Stimulated activated naive B cell treated with anti-CD40 and anti-IgM and Interleukin-4, amounts not matched to agents 10 μg/mL and 1 μg/mL and 100 μg/mL, for 72 hours (primary cell): ENCODE results near the gene CCDC148.

Experiments used
- ATAC-seq, 2 donors: fragments of 150-1000 bp; cut with Tn5 transposase; replicated peaks; 2 replicates each; pipeline ENCODE4 v1.10.0; 2021; ENCODE audit warnings: moderate library complexity in 1 of 2
- DNase-seq: peaks from one replicate; pipeline ENCODE4 v3.0.0; 2021
- H3K27ac Mint-ChIP-seq: one replicate; pipeline ENCODE4 v1.8.0; 2022; ENCODE audit warnings: mild to moderate bottlenecking, mixed read lengths
- H3K27me3 Mint-ChIP-seq, 2 donors: one replicate each; pipeline ENCODE4 v1.8.0; 2022; ENCODE audit warnings: mixed read lengths in 2 of 2
- H3K36me3 Mint-ChIP-seq, 2 donors: one replicate each; pipeline ENCODE4 v1.8.0; 2022; ENCODE audit warnings: mixed read lengths in 2 of 2, mild to moderate bottlenecking in 1 of 2
- H3K4me1 Mint-ChIP-seq, 2 donors: one replicate each; pipeline ENCODE4 v1.8.0; 2022; ENCODE audit warnings: mixed read lengths in 2 of 2, mild to moderate bottlenecking in 1 of 2
- H3K4me3 Mint-ChIP-seq, 2 donors: one replicate each; pipeline ENCODE4 v1.8.0; 2022; ENCODE audit warnings: mild to moderate bottlenecking in 2 of 2, mixed read lengths in 2 of 2, moderate library complexity in 1 of 2
- H3K9me3 Mint-ChIP-seq, 2 donors: one replicate each; pipeline ENCODE4 v1.8.0; 2022; ENCODE audit warnings: mixed read lengths in 2 of 2, mild to moderate bottlenecking in 1 of 2

Gene CCDC148

DNA sequence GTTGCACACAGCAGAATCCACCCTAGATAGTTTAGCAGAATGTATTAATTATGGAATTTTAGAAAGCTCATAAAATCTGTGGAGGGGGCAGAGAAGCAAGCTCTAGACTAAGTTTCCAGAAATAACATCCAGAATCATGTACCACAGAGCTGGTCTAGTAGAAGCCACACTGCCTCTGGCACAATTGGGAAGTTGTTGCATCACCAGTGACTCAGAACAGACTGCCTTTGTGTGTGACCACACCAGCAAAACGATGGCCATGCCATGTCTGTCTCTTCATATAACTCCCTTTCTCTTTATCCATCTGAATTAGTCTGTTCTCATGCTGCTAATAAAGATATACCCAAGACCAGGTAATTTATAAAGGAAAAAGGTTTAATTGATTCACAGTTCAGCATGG, 158.9 kb downstream of the CCDC148 start:
- Mint-ChIP-seq H3K36me3 (no peaks in the 10 kb centered on the region), H3K27me3 (no peaks in the 10 kb centered on the region), H3K4me1 (no peaks in the 10 kb centered on the region), H3K27ac (no peak overlapping the region), H3K9me3 (no peaks in the 10 kb centered on the region), H3K4me3 (no peak overlapping the region)
- DNase-seq = no peak
- no peak for ATAC-seq

GRCh38 chr2:158297120-158297519, 159.4 kb downstream of the CCDC148 start:
- Mint-ChIP-seq H3K4me3 (no peak overlapping the region), H3K4me1 (no peaks in the 10 kb centered on the region), H3K27ac (no peak overlapping the region), H3K9me3 (no peaks in the 10 kb centered on the region), H3K36me3 (no peaks in the 10 kb centered on the region), H3K27me3 (no peaks in the 10 kb centered on the region)
- ATAC-seq (no peak), DNase-seq (no peak)

- Mint-ChIP-seq H3K4me3 (no peak overlapping the region), H3K27ac (no peak overlapping the region), H3K36me3 (no peaks in the 10 kb centered on the region), H3K4me1 (no peaks in the 10 kb centered on the region), H3K9me3 (no peaks in the 10 kb centered on the region), H3K27me3 (no peaks in the 10 kb centered on the region)
- DNase-seq (no peak), ATAC-seq (no peak)
Measured at GRCh38 chr2:158293722-158294121, 162.8 kb downstream of the CCDC148 start.

GRCh38 chr2:158291544-158292180, 164.9 kb downstream of the CCDC148 start:
- Mint-ChIP-seq H3K36me3 (no peaks in the 10 kb centered on the region), H3K4me1 (no peaks in the 10 kb centered on the region), H3K27me3 (peaks cover 0 to 1% of the 10 kb centered on the region in 2 donors), H3K27ac (no peak overlapping the region), H3K4me3 (no peak overlapping the region), H3K9me3 (peaks cover 7% of the 10 kb centered on the region in 2 donors)
- DNase-seq (no peak), ATAC-seq (no peak)

DNA sequence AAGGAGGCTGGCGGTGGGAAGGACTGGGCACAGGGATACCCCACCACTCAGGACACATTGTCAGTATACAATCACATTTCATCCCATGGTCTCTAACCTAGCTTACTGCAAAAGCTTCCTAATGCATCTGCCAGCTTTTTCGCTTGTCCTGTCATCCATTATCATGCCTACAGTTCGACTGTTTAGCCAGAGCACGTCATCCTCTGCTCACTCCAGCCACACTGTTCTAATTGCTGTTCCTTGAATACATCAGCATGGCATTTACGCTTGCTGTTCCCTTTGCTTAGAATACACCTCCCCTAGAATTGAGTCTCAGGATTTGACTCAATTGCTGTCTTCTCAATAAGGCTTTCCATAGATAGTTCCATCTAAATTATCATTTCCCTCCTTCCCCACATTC, 166.3 kb downstream of the CCDC148 start:
- no peak overlapping the region for H3K4me3 Mint-ChIP-seq
- peaks cover 0 to 6% of the 10 kb centered on the region in 2 donors for H3K27me3 Mint-ChIP-seq
- DNase-seq (no peak), ATAC-seq (no peak)
- no peaks in the 10 kb centered on the region for H3K4me1 Mint-ChIP-seq
- no peaks in the 10 kb centered on the region for H3K36me3 Mint-ChIP-seq
- H3K9me3 Mint-ChIP-seq = peaks cover 9 to 11% of the 10 kb centered on the region in 2 donors
- no peak overlapping the region for H3K27ac Mint-ChIP-seq

DNA sequence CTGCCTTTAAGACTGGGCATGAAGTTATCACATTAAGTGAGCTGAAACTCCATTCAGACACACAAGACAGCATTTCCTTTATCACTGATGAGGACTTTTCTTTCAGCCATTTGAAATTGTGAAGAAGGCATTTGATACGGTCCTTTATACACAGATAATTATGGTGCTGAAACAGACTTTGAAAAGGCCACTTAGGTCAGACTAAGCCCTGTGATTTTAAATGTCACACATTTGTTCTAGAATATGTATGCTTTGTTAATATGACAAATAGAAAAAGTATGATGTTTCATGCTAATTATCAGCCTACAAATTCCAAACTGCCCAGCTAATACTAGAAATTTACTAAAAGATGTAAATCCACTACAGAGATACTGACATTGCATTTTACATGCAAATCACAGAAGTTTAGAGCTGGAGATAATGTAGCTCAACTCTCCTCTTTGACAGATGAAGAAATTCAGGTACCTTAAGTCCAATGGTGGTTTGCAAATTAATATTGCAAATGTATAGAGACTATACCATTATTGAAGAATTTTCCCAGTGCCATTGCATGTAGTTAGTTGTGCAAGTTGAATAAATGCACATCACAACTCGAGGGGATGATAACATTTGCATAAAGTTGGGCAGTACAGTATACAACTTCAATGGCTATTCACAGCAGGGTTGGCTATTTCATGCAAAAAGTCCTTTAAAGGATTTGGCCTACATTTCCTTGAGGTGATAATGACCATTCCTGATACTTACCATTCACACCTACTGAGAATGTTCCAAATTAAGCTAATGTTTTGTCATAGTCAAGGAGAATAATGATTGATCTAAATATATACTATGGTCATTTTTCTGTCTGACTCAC, 179.7 kb downstream of the CCDC148 start:
- ATAC-seq = no peak
- no peak overlapping the region for H3K4me3 Mint-ChIP-seq

GRCh38 chr2:158273791-158274190, 182.8 kb downstream of the CCDC148 start:
- H3K4me1 Mint-ChIP-seq = no peaks in the 10 kb centered on the region

More for the DNA sequence above, 179.7 kb downstream of the CCDC148 start:
- Mint-ChIP-seq H3K9me3 (no peaks in the 10 kb centered on the region), H3K4me1 (no peaks in the 10 kb centered on the region), H3K27me3 (peaks cover 0 to 11% of the 10 kb centered on the region in 2 donors), H3K36me3 (peaks cover 0 to 1% of the 10 kb centered on the region in 2 donors), H3K27ac (no peak overlapping the region)
- DNase-seq = no peak

DNA sequence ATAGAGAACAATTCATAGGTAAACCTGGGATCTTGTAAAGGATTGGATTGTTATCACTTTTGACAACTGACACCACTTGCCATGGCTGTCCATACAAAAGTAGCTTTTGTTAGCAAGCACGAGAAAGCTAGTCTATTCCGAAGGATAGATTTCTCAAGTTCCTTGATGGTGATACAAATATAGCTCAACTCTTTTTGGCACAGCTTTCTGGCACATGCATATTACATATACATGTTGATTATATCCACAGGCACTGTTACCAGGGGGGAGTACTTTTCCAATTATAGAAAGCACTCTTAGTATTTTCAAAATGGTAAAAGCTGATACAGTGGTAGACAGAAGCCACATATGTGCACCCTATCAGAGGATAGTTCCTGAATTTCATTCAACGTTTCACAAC, 186.0 kb downstream of the CCDC148 start:
- no peaks in the 10 kb centered on the region for H3K36me3 Mint-ChIP-seq
- peaks cover 1 to 5% of the 10 kb centered on the region in 2 donors for H3K9me3 Mint-ChIP-seq
- H3K27me3 Mint-ChIP-seq = peaks cover 0 to 6% of the 10 kb centered on the region in 2 donors
- DNase-seq = no peak
- H3K4me1 Mint-ChIP-seq = peaks cover 0 to 4% of the 10 kb centered on the region in 2 donors
- H3K27ac Mint-ChIP-seq = no peak overlapping the region
- ATAC-seq = no peak
- no peak overlapping the region for H3K4me3 Mint-ChIP-seq

More at GRCh38 chr2:158273791-158274190, 182.8 kb downstream of the CCDC148 start:
- DNase-seq (no peak), ATAC-seq (no peak)
- H3K4me3 Mint-ChIP-seq = no peak overlapping the region
- H3K27ac Mint-ChIP-seq = no peak overlapping the region
- no peaks in the 10 kb centered on the region for H3K36me3 Mint-ChIP-seq
- H3K9me3 Mint-ChIP-seq = peaks cover 1 to 5% of the 10 kb centered on the region in 2 donors
- H3K27me3 Mint-ChIP-seq = peaks cover 0 to 6% of the 10 kb centered on the region in 2 donors

- peaks cover 0 to 4% of the 10 kb centered on the region in 2 donors for H3K4me1 Mint-ChIP-seq
- H3K27ac Mint-ChIP-seq = no peak overlapping the region
- H3K4me3 Mint-ChIP-seq = no peak overlapping the region
- H3K27me3 Mint-ChIP-seq = peaks cover 0 to 6% of the 10 kb centered on the region in 2 donors
- no peaks in the 10 kb centered on the region for H3K36me3 Mint-ChIP-seq
- ATAC-seq (no peak), DNase-seq (no peak)
- peaks cover 1 to 5% of the 10 kb centered on the region in 2 donors for H3K9me3 Mint-ChIP-seq
Measured at GRCh38 chr2:158269143-158269542, 187.4 kb downstream of the CCDC148 start.

GRCh38 chr2:158266111-158266510, 190.4 kb downstream of the CCDC148 start:
- Mint-ChIP-seq H3K4me1 (peaks cover 0 to 4% of the 10 kb centered on the region in 2 donors), H3K27ac (no peak overlapping the region), H3K4me3 (no peak overlapping the region), H3K36me3 (no peaks in the 10 kb centered on the region), H3K27me3 (peaks cover 0 to 5% of the 10 kb centered on the region in 2 donors), H3K9me3 (peaks cover 5 to 7% of the 10 kb centered on the region in 2 donors)
- no peak for DNase-seq
- no peak for ATAC-seq

DNA sequence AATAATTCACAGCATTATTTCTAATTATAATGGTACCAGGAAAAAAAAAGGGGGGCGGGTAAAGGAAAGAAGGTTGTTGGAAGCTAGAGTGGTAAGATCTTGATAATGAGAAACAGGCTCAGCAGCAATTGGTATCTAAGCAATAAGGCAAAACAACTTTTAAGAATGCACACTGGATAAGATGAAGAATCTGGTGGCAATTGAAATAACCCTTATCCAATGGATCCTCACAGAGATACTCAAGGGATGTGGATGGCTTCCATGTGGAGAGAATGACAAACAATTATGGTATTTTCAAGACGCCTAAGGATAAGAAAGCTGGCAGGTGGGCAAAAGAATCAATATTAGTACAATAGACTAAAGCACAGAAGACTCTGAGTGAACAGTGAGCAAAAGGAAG, 201.3 kb downstream of the CCDC148 start:
- no peak overlapping the region for H3K27ac Mint-ChIP-seq
- H3K4me3 Mint-ChIP-seq = no peak overlapping the region
- DNase-seq (no peak), ATAC-seq (no peak)
- no peaks in the 10 kb centered on the region for H3K36me3 Mint-ChIP-seq
- H3K27me3 Mint-ChIP-seq = peaks cover 7 to 9% of the 10 kb centered on the region in 2 donors
- H3K9me3 Mint-ChIP-seq = no peaks in the 10 kb centered on the region
- H3K4me1 Mint-ChIP-seq = peaks cover 2 to 4% of the 10 kb centered on the region in 2 donors

- DNase-seq (no peak), ATAC-seq (peak in 1 of 2 donors; percentile 42)
- no peak overlapping the region for H3K27ac Mint-ChIP-seq
- no peak overlapping the region for H3K4me3 Mint-ChIP-seq
- H3K4me1 Mint-ChIP-seq = peaks cover 2 to 4% of the 10 kb centered on the region in 2 donors
- H3K36me3 Mint-ChIP-seq = no peaks in the 10 kb centered on the region
- H3K9me3 Mint-ChIP-seq = no peaks in the 10 kb centered on the region
- peaks cover 6 to 7% of the 10 kb centered on the region in 2 donors for H3K27me3 Mint-ChIP-seq
Measured at GRCh38 chr2:158253170-158253569, 203.4 kb downstream of the CCDC148 start.

DNA sequence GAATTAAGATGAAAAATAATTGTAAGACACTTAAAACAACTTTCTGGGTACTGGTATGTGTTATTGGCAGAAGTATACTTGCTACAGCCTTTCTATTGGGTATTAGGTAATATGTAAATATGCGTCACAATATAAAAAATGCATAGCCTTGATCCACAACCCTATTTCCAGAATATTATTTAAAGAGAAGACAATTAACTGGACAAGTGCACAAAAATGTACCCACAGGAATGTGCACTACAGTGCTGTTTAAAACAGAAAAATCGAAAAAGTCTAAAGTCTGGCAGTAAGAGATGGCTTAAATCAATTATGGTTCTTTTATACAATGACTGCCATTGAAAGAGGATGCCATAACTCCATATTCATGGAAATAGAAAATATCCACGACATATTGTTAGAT, 205.2 kb downstream of the CCDC148 start:
- DNase-seq (no peak), ATAC-seq (no peak)
- peaks cover 2 to 4% of the 10 kb centered on the region in 2 donors for H3K4me1 Mint-ChIP-seq
- no peaks in the 10 kb centered on the region for H3K36me3 Mint-ChIP-seq
- peaks cover 6 to 7% of the 10 kb centered on the region in 2 donors for H3K27me3 Mint-ChIP-seq
- H3K27ac Mint-ChIP-seq = no peak overlapping the region
- no peaks in the 10 kb centered on the region for H3K9me3 Mint-ChIP-seq
- no peak overlapping the region for H3K4me3 Mint-ChIP-seq

- peaks cover 0 to 6% of the 10 kb centered on the region in 2 donors for H3K27me3 Mint-ChIP-seq
- no peak overlapping the region for H3K4me3 Mint-ChIP-seq
- H3K4me1 Mint-ChIP-seq = no peaks in the 10 kb centered on the region
- H3K36me3 Mint-ChIP-seq = no peaks in the 10 kb centered on the region
- no peak for ATAC-seq
- no peaks in the 10 kb centered on the region for H3K9me3 Mint-ChIP-seq
- DNase-seq = no peak
- H3K27ac Mint-ChIP-seq = no peak overlapping the region
Measured at GRCh38 chr2:158243392-158243791, 213.2 kb downstream of the CCDC148 start.

GRCh38 chr2:158242280-158242679, 214.3 kb downstream of the CCDC148 start:
- no peak overlapping the region for H3K4me3 Mint-ChIP-seq
- no peak overlapping the region for H3K27ac Mint-ChIP-seq
- H3K36me3 Mint-ChIP-seq = no peaks in the 10 kb centered on the region
- H3K9me3 Mint-ChIP-seq = no peaks in the 10 kb centered on the region
- ATAC-seq (no peak), DNase-seq (no peak)
- H3K27me3 Mint-ChIP-seq = peaks cover 0 to 6% of the 10 kb centered on the region in 2 donors
- no peaks in the 10 kb centered on the region for H3K4me1 Mint-ChIP-seq
